ENCODE data around the gene SYNJ2. TPM values are rescaled to one million over a fixed set of nuclear protein-coding genes. Genes with fewer than 3 reads are reported as not detected.

SYNJ2 gene
- polyA plus RNA-seq, 2 of the 4 experiments (the other 2 are of a cell fraction), result 22.3 to 26.5 TPM

DNA sequence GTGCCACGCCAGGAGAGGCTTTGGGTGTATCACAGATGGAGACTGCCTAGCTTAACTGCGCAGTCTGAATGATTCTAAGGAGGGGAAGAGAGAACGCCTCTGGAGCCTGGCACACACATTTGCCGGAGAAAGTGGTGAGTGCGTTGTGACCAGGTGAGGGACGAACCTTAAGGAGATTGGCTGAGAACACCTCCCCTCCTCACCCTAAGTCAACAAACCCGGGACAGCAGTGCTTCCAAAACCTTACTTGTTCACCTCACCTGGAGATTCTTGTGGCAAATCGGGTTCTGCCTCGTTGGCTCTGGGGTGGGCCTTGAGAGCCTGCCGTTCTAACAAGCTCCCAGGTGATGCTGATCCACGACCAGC is 9.4 kb downstream of the SYNJ2 start (continued):
- TF ChIP-seq CHD4 (IDR thresholded peaks at IDR 0.05; ENCODE audit: borderline replicate concordance), result no peak
- TF ChIP-seq MYC (IDR thresholded peaks at IDR 0.05; ENCODE audit: borderline replicate concordance, low read length), result no peak

DNA sequence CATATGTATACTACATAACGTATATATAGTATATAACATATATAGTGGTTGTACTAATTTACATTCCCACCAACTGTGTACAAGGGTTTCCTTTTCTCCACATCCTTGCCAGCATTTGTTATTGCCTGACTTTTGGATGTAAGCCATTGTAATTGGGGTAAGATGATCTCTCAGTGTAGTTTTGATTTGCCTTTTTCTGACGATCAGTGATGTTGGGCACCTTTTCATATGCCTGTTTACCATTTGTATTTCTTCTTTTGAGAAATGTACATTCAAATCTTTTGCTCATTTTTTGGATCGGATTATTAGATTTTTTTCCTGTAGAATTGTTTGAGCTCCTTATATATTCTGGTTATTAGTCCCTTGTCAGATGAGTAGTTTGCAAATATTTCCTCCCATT is 11.4 kb downstream of the SYNJ2 start:
- DNase-seq (ENCODE audit: low read depth in 1 of 2, low spot score in 1 of 2), result no peak
- 90% methylated on average over 3 of the region's 3 CpGs for WGBS (ENCODE audit: missing lambda C conversion rate)
- no peak for ATAC-seq
- H3K9me3 ChIP-seq, result no peaks in the 10 kb centered on the region
- TF ChIP-seq RCOR1 (IDR thresholded peaks at IDR 0.05; ENCODE audit: low read depth, low read length) (no peak), POLR2AphosphoS2 (conservative IDR thresholded peaks at IDR 0.05; ENCODE audit: low read length) (no peak), ZNF302 (CRISPR knock-in tag; IDR thresholded peaks at IDR 0.05) (no peak), GATA3 (IDR thresholded peaks at IDR 0.05; ENCODE audit: borderline replicate concordance) (no peak), CEBPB (IDR thresholded peaks at IDR 0.05) (no peak), HEYL (CRISPR knock-in tag; IDR thresholded peaks at IDR 0.05) (no peak), CHD4 (IDR thresholded peaks at IDR 0.05; ENCODE audit: borderline replicate concordance) (no peak), USF2 (IDR thresholded peaks at IDR 0.05) (no peak), BHLHE40 (IDR thresholded peaks at IDR 0.05; ENCODE audit: low read depth, low read length) (no peak), RNF2 (IDR thresholded peaks at IDR 0.05; ENCODE audit: borderline replicate concordance, low read depth) (no peak), PBX3 (IDR thresholded peaks at IDR 0.05) (no peak), FOXS1 (CRISPR knock-in tag; IDR thresholded peaks at IDR 0.05) (no peak), KDM5A (IDR thresholded peaks at IDR 0.05) (no peak)
- TF ChIP-seq, protein P1, sequence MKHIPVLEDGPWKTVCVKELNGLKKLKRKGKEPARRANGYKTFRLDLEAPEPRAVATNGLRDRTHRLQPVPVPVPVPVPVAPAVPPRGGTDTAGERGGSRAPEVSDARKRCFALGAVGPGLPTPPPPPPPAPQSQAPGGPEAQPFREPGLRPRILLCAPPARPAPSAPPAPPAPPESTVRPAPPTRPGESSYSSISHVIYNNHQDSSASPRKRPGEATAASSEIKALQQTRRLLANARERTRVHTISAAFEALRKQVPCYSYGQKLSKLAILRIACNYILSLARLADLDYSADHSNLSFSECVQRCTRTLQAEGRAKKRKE (CRISPR knock-in tag; IDR thresholded peaks at IDR 0.05; ENCODE audit: low read depth), result no peak
- ChIA-PET POLR2A (no interaction called here), CTCF (interaction anchor here (0.8 to 2.8 kb wide), 5 partner anchors 10 to 237 kb away, joined by 3 to 15 read pairs (median 10); partner anchors contain the start of gene SYNJ2)
- 0 out of 6 replicates have a peak overlapping the region, but pooled peaks of 1 of the 2 experiments have one; percentile 37 for H3K27ac ChIP-seq
- FAIRE-seq, result no peak
- H3K4me2 ChIP-seq, result peak overlapping the region; percentile 43; the same call in 1 of the 3 replicates
- peaks cover 61% of the 10 kb centered on the region for H3K4me1 ChIP-seq
- H3K4me3 ChIP-seq, result no peak overlapping the region

GRCh38 chr6:157994125-157994795 is 12.6 kb downstream of the SYNJ2 start:
- 84% methylated on average over 7 of the region's 7 CpGs for WGBS (ENCODE audit: missing lambda C conversion rate)
- H3K9me3 ChIP-seq, result no peaks in the 10 kb centered on the region
- H3K4me3 ChIP-seq, result no peak overlapping the region
- DNase-seq (ENCODE audit: low read depth in 1 of 2, low spot score in 1 of 2) (no peak), ATAC-seq (peak in 1 of 2 experiments; percentile 31; a peak in 3 of 6 replicates), FAIRE-seq (no peak)
- ChIA-PET CTCF (interaction anchor here (2.7 to 2.8 kb wide), 3 partner anchors 12 to 78 kb away, joined by 10 to 15 read pairs (median 11); partner anchors contain the start of gene SYNJ2), POLR2A (no interaction called here)
- H3K4me2 ChIP-seq, result peak overlapping the region; percentile 43
- TF ChIP-seq TFCP2L1 (CRISPR knock-in tag; IDR thresholded peaks at IDR 0.05) (no peak), MAFK (IDR thresholded peaks at IDR 0.05; ENCODE audit: partially characterized antibody) (peak; percentile 73)
- H3K27ac ChIP-seq, result peak overlapping the region in 1 of 2 experiments; percentile 67; a peak in 3 of 6 replicates
- H3K4me1 ChIP-seq, result peaks cover 51% of the 10 kb centered on the region

DNA sequence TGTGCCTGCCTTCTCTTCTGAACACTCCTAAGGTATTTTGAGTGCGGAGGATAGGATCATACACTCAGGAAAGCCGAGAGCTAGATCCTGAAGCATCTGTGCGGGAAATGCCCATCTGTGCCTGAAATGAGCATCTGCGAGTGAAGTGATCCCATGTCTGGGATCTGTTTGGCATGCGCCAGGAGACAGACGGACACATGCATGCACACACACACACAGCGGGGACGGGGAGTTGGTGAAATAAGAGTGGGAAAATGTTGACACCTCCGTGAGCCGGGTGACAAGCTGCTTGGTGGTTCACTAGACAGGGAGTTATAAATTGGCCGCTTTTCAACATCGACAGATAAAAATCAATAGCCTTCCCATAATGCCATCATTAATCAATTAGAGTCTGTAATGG is 13.8 kb downstream of the SYNJ2 start:
- WGBS (ENCODE audit: missing lambda C conversion rate), result 94% methylated on average over 12 of the region's 12 CpGs
- ATAC-seq, result no peak
- ChIA-PET POLR2A (no interaction called here), CTCF (interaction anchor here (1.3 to 2.7 kb wide), 3 partner anchors 13 to 77 kb away, joined by 4 to 15 read pairs (median 10); no protein-coding TSS in a partner anchor)
- Histone ChIP-seq H3K9me3 (no peaks in the 10 kb centered on the region), H3K4me3 (no peak overlapping the region), H3K27ac (peak overlapping the region in 1 of 2 experiments; percentile 67; a peak in 1 of 6 replicates), H3K4me2 (no peak overlapping the region), H3K4me1 (peaks cover 42% of the 10 kb centered on the region)
- no peak for TF ChIP-seq TP53 (CRISPR knock-in tag; IDR thresholded peaks at IDR 0.05)
- no peak for TF ChIP-seq TFCP2L1 (CRISPR knock-in tag; IDR thresholded peaks at IDR 0.05)
- TF ChIP-seq HES2 (IDR thresholded peaks at IDR 0.05), result no peak
- no peak for FAIRE-seq
- no peak for DNase-seq (ENCODE audit: low read depth in 1 of 2, low spot score in 1 of 2)
